Fibroblast of villous mesenchyme (primary cell): ENCODE data around the gene FBXO46. TPM values are rescaled to one million over a fixed set of nuclear protein-coding genes. Genes with fewer than 3 reads are reported as not detected.

ENCODE experiments used
- DNase-seq: peaks from one replicate; pipeline ENCODE4 v3.0.0-alpha.2; 2010; ENCODE audit warnings: low read depth
- H3K4me3 ChIP-seq: 2 replicates; pipeline ENCODE4 v1.5.1; 2011; ENCODE audit warnings: low read depth, mild to moderate bottlenecking, low read length
- total RNA-seq: library from RNA; depleted of rRNA; stranded (reverse); fragments of >200 nt; gene quantifications from 2 replicates; pipeline ENCODE4 v1.2.3, GENCODE V29; 2012
- TF ChIP-seq, protein P1 (sequence below): IDR thresholded peaks from 2 replicates; pipeline ENCODE4 v1.5.1; 2012; ENCODE audit warnings: low read depth, mild to moderate bottlenecking, low read length; ENCODE audit not compliant: insufficient read depth

The FBXO46 gene, protein sequence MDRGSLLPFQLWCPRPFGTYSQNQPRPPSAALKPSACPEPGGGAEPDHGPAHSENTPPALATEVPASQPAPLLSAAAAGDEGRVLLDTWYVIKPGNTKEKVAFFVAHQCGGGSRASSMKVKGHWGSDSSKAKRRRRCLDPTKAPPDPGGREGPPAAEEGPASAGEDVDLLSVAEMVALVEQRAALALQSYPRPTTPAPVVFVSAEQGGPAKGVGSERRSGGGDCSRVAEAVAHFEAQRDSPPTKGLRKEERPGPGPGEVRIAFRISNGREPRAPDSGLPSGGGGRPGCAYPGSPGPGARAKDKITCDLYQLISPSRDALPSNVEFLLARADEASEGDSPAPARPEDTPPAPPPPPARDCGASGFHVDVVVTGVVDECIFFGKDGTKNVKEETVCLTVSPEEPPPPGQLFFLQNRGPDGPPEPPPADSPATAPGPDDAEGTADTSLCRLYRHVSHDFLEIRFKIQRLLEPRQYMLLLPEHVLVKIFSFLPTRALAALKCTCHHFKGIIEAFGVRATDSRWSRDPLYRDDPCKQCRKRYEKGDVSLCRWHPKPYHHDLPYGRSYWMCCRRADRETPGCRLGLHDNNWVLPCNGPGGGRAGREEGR
- total RNA-seq: 7.4 and 12.5 TPM in 2 replicates

DNA sequence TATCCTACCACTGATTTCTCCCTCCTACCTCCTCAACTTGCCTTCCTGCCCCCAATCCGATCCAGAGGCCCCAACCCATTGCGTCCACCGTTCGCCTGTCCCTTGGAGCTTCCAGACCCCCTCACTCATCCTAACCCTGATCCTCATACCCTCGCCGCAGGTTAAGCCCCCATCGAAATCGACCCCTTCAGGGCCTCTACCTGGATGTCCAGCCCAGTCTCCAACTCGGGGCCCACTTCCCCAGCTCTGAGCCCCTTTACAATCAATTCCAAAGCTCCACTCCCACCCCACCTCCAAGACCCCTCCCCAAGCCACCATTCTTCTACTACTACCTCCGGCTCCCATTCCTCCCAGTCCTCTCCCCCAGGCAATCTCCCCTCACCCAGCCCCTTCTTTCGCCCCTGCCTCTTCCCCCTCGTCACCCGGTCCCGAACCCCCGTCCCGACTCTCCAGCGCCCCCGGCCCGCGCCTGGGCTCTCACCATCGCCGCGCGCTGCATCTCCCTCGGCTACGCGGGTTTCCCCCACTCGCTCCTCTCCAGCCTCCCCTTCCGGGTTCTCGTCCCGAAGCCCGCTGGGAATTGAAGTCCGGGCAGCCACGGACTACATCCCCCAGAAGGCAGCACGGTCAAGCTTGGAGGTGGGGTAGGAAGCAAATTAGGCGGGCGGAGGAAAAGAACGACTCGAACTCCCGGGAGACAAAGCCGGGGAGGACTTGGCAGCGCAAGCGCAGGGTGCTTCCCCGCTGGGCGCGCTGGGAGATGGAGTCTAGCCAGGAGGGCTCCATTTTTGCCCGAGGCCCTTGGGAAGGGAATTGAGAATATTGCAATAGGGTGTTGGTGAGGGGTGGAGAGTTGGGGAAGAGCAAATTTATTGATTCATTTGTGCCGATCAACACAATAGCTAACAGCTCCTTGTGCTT, at the start of gene FBXO46:
FBXO46 (minus strand) TSS at position 529 of the 921 bp plus-strand sequence. CDS start 17,401 bp downstream, outside the sequence.
- peak; percentile 99 for DNase-seq
- TF ChIP-seq, protein P1, sequence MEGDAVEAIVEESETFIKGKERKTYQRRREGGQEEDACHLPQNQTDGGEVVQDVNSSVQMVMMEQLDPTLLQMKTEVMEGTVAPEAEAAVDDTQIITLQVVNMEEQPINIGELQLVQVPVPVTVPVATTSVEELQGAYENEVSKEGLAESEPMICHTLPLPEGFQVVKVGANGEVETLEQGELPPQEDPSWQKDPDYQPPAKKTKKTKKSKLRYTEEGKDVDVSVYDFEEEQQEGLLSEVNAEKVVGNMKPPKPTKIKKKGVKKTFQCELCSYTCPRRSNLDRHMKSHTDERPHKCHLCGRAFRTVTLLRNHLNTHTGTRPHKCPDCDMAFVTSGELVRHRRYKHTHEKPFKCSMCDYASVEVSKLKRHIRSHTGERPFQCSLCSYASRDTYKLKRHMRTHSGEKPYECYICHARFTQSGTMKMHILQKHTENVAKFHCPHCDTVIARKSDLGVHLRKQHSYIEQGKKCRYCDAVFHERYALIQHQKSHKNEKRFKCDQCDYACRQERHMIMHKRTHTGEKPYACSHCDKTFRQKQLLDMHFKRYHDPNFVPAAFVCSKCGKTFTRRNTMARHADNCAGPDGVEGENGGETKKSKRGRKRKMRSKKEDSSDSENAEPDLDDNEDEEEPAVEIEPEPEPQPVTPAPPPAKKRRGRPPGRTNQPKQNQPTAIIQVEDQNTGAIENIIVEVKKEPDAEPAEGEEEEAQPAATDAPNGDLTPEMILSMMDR: peak; percentile 10

DNA sequence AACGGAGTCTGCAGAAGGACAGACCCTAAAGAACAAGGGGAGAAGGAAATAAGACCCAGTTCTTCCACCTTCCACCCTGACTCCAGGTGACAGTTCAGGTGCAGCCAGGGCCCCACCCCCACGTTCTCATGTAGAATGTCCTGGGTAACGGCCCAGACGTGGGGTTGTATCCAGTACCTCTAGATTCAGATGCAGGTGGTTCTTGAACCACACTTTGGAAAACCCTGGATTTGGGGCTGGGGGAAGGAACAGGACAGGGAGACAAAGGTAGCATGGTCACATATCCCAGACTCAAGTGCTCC, 49.4 kb upstream of the FBXO46 start:
- peak overlapping the region; percentile 71 for H3K4me3 ChIP-seq
- DNase-seq: no peak
- TF ChIP-seq, protein P1: no peak

More for the DNA sequence above, at the start of gene FBXO46:
- H3K4me3 ChIP-seq: peak within 1 kb of the TSS; percentile 99

DNA sequence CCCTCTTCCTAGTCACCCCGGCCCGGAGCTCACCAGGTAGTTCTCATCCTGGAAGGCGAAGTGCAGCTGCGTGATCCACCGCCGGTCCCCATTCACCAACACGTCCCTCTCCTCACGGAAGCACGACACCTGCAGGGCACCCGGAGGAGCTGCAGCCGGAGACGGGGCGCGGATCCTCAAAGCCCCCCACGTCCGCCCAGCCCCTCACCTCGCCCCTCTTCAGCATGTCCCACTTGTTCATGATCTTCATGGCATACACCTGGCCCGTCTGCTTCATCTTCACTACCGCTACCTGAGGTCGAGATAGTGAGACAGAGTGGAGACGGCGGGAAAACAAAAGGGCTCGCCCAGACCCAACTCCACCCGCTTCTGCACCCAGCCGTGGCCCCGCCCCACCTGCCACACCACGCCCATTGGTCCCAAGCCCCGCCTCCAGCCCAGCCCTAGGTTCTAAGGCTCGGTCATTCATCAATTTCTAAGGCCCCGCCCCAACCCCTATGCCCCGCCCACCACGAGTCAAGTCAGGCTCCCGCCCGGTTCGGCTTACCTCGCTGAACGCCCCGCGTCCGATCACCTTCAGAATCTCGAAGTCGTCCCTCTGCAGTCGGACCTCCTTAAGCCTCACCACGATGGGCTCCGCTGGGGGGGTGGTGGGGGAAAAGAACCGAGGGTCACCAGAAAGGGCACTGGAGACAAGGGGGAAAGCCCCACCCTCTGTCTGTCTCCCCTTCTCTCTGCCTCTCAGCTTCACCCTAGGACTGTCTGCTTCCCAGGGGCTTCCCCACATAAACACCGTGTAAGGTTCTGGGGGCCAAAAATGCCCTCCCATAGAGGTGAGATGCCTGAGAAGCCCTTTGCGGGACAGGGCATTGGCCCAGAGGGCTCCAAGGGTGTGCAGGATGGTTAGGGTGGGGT, 48.8 kb upstream of the FBXO46 start:
- H3K4me3 ChIP-seq: peak overlapping the region; percentile 71
- DNase-seq: peak; percentile 55
- TF ChIP-seq, protein P1: peak; percentile 32

DNA sequence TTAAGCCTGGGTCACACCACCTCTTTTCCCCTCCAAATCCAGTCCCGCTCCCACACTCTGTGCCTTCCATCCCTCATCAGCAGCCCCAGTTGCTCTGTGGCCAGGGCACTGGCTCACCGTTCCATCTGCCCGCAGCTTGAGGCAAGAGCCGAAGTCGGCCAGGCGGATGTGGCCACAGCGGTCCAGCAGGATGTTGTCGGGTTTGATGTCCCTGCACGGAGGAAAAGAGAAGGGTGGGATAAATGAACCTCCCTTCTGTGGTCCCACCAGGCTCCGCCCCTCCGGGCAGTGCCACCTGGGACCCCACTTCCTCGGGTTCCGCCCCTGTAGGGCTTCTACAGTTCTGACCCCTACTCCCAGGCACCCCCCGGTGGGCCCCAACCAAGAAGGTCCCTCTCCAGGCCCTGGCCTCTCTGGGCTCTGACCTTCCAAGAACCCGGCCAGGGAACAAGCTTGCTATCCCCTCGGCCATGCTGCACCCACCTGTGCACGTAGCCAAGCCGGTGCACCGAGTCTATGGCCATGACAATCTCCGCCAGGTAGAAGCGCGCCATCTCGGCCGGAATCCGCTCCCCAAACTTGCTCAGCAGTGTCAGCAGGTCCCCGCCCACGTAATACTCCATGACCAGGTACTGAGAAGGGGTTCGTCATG, 47.4 kb upstream of the FBXO46 start:
- TF ChIP-seq, protein P1: no peak
- H3K4me3 ChIP-seq: no peak overlapping the region
- DNase-seq: no peak

DNA sequence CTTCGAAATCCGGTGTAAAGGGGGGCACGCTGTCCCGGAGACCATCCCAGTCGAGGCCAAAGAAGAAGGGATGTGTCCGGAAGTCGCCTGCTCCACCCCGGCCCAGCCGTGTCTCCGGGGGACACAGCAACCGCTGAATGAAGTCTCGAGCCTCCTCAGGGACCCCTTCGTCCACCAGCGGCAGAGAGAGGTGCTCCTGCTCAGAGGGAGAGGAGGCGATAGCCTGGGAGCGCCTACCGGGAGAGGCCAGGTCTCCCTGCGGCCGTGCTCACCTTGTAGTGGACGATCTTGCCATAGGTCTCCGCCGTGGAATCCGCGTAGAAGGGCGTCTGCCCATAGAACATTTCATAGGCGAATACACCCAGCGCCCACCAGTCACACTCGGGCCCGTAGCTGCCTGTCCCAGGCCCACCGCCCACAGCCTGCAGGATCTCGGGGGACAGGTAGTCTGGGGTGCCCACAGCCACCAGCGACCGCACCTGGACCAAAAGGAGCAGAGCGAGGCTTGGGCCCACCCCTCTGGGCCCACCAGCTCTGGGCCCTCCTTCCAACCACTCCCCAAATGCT, 46.8 kb upstream of the FBXO46 start:
- TF ChIP-seq, protein P1: no peak
- H3K4me3 ChIP-seq: no peak overlapping the region
- DNase-seq: no peak
